Peyer's patch (tissue), 4 donors: Measurements from ENCODE around the gene PLCXD1.

Experiments
- POLR2A ChIP-seq, 2 donors: fragments of 450-650 bp; IDR thresholded peaks; one replicate each; pipeline ENCODE4 v1.5.1; 2017; ENCODE audit warnings: antibody characterized with exemption in 2 of 2, mild to moderate bottlenecking in 2 of 2, moderate library complexity in 2 of 2
- TF ChIP-seq, protein P1 (sequence below), 6 experiments: fragments of 450-650 bp in 4 of 6; fragments of 200-600 bp in 2 of 6; sonication (generic) in 1 of 6; IDR thresholded peaks; one replicate each; pipeline ENCODE4 v1.5.1; 2017 to 2019; ENCODE audit warnings: antibody characterized with exemption in 6 of 6, mild to moderate bottlenecking in 3 of 6, moderate library complexity in 1 of 6

DNA sequence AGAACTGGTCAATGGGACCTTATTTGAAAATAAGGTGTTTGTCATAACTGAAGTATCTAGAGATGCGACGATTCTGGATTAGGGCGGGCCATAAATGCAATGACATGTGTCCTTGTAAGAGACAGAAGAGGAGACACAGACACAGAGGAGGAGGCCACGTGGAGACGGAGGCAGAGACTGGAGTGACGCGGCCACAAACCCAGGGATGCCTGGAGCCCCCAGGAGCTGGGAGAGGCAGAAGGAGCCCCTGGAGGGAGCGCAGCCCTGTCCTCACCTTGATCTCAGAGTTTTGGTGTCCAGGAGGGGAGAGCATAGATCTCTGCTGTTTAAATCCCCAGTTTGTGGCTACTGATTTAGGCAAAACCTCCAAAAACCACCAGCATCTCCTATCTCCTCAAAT is 32.4 kb downstream of the PLCXD1 start:
- TF ChIP-seq POLR2A (IDR thresholded peaks at IDR 0.05), result no peak
- TF ChIP-seq, protein P1, sequence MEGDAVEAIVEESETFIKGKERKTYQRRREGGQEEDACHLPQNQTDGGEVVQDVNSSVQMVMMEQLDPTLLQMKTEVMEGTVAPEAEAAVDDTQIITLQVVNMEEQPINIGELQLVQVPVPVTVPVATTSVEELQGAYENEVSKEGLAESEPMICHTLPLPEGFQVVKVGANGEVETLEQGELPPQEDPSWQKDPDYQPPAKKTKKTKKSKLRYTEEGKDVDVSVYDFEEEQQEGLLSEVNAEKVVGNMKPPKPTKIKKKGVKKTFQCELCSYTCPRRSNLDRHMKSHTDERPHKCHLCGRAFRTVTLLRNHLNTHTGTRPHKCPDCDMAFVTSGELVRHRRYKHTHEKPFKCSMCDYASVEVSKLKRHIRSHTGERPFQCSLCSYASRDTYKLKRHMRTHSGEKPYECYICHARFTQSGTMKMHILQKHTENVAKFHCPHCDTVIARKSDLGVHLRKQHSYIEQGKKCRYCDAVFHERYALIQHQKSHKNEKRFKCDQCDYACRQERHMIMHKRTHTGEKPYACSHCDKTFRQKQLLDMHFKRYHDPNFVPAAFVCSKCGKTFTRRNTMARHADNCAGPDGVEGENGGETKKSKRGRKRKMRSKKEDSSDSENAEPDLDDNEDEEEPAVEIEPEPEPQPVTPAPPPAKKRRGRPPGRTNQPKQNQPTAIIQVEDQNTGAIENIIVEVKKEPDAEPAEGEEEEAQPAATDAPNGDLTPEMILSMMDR (IDR thresholded peaks at IDR 0.05), result no peak
